ENCODE measurements around the gene OLFML2A. TPM values are rescaled to one million over a fixed set of nuclear protein-coding genes. Genes with fewer than 3 reads are reported as not detected.

The OLFML2A gene
- total and polyA plus RNA-seq, 2 donors from 2014 or later, result 5.1 to 12.2 TPM

DNA sequence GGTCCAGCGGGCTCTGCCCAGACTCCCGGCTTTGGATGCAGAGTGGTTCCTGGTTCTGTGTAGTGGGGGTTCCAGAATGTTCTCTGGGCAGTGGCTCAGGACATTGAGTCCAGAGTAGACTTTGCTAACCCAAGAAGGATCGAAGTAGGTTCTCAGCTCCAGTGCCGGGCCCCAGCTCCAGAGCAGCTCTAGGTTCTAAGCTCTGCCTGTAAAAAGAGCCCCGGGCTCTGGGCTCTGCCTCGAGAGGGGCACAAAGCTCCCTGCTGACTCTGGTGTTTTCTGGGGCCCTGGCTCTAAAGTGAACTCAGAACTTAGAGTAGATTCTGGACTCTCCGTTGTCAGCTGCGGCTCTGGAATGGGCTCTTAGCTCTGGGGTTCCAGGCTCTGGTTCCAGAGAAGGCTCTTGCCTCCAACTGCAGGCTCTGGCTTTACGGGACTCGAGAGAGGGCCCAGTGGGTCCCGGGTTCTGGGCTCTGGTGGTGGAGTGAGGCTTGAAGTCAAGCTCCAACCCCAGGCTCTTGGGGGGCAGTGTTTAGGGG, 76.7 kb downstream of the OLFML2A start:
- TF ChIP-seq, protein P1, sequence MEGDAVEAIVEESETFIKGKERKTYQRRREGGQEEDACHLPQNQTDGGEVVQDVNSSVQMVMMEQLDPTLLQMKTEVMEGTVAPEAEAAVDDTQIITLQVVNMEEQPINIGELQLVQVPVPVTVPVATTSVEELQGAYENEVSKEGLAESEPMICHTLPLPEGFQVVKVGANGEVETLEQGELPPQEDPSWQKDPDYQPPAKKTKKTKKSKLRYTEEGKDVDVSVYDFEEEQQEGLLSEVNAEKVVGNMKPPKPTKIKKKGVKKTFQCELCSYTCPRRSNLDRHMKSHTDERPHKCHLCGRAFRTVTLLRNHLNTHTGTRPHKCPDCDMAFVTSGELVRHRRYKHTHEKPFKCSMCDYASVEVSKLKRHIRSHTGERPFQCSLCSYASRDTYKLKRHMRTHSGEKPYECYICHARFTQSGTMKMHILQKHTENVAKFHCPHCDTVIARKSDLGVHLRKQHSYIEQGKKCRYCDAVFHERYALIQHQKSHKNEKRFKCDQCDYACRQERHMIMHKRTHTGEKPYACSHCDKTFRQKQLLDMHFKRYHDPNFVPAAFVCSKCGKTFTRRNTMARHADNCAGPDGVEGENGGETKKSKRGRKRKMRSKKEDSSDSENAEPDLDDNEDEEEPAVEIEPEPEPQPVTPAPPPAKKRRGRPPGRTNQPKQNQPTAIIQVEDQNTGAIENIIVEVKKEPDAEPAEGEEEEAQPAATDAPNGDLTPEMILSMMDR (IDR thresholded peaks at IDR 0.05; ENCODE audit: borderline replicate concordance, extremely low read depth, insufficient read depth), result no peak
- Histone ChIP-seq H3K27me3 (ENCODE audit: control insufficient read depth, insufficient read depth, low read length) (no peaks in the 10 kb centered on the region), H3K9ac (ENCODE audit: low read length in 3 of 3) (peak overlapping the region in 1 of 3 donors; percentile 37), H3K4me3 (ENCODE audit: low read length in 3 of 3) (peak overlapping the region in 1 of 3 donors; percentile 43), H3K36me3 (ENCODE audit: control insufficient read depth in 2 of 3, insufficient read depth in 3 of 3, low read length in 3 of 3) (peaks cover 0 to 13% (median 8%) of the 10 kb centered on the region in 3 donors), H3K27ac (ENCODE audit: low read depth in 2 of 2, low read length in 2 of 2) (no peak overlapping the region), H3K4me1 (ENCODE audit: control insufficient read depth in 2 of 3, insufficient read depth in 2 of 3, low read depth in 1 of 3, low read length in 3 of 3) (peaks cover 0 to 10% (median 0%) of the 10 kb centered on the region in 3 donors), H3K9me3 (ENCODE audit: control insufficient read depth in 2 of 3, insufficient read depth in 1 of 3, low read length in 3 of 3) (no peaks in the 10 kb centered on the region)
- FAIRE-seq (no peak), DNase-seq (no peak)
- intact Hi-C loops (cut with DNase I), result loop anchor here (5.0 kb wide), 1 partner anchor 76 kb away; the partner anchor contains the start of gene OLFML2A

DNA sequence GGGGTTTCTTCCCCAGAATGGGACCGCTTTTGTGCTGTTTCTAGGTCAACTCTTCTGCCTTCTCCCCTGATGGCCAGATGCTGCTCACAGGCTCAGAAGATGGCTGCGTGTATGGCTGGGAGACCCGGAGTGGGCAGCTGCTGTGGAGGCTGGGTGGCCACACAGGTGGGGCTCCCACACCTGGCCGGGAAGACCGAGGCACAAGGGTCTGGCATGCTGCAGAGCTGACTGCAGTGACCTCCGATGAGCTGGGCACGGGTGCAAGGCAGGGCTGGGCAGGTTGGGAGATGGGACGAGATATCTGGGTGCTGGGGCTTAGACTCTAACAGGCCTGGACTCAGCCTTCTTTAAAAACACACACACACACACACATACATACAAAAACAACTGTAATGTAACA, 77.2 kb downstream of the OLFML2A start:
- Histone ChIP-seq H3K9ac (ENCODE audit: low read length in 3 of 3) (no peak overlapping the region), H3K9me3 (ENCODE audit: control insufficient read depth in 2 of 3, insufficient read depth in 1 of 3, low read length in 3 of 3) (no peaks in the 10 kb centered on the region), H3K36me3 (ENCODE audit: control insufficient read depth in 2 of 3, insufficient read depth in 3 of 3, low read length in 3 of 3) (peaks cover under 1 to 18% (median 8%) of the 10 kb centered on the region in 3 donors), H3K27ac (ENCODE audit: low read depth in 2 of 2, low read length in 2 of 2) (no peak overlapping the region), H3K27me3 (ENCODE audit: control insufficient read depth, insufficient read depth, low read length) (no peaks in the 10 kb centered on the region), H3K4me3 (ENCODE audit: low read length in 3 of 3) (no peak overlapping the region), H3K4me1 (ENCODE audit: control insufficient read depth in 2 of 3, insufficient read depth in 2 of 3, low read depth in 1 of 3, low read length in 3 of 3) (peaks cover 0 to 10% (median 0%) of the 10 kb centered on the region in 3 donors)
- TF ChIP-seq, protein P1 (IDR thresholded peaks at IDR 0.05; ENCODE audit: borderline replicate concordance, extremely low read depth, insufficient read depth), result no peak
- intact Hi-C loops (cut with DNase I), result loop anchor here (5.0 kb wide), 1 partner anchor 77 kb away; the partner anchor contains the start of gene OLFML2A
- FAIRE-seq, result no peak
- no peak for DNase-seq

- FAIRE-seq (no peak), DNase-seq (no peak)
- Histone ChIP-seq H3K36me3 (ENCODE audit: control insufficient read depth in 2 of 3, insufficient read depth in 3 of 3, low read length in 3 of 3) (peaks cover 4 to 24% (median 11%) of the 10 kb centered on the region in 3 donors), H3K9ac (ENCODE audit: low read length in 3 of 3) (no peak overlapping the region), H3K4me3 (ENCODE audit: low read length in 3 of 3) (no peak overlapping the region), H3K4me1 (ENCODE audit: control insufficient read depth in 2 of 3, insufficient read depth in 2 of 3, low read depth in 1 of 3, low read length in 3 of 3) (peaks cover 0 to 10% (median 0%) of the 10 kb centered on the region in 3 donors), H3K9me3 (ENCODE audit: control insufficient read depth in 2 of 3, insufficient read depth in 1 of 3, low read length in 3 of 3) (no peaks in the 10 kb centered on the region), H3K27ac (ENCODE audit: low read depth in 2 of 2, low read length in 2 of 2) (no peak overlapping the region), H3K27me3 (ENCODE audit: control insufficient read depth, insufficient read depth, low read length) (no peaks in the 10 kb centered on the region)
- TF ChIP-seq, protein P1 (IDR thresholded peaks at IDR 0.05; ENCODE audit: borderline replicate concordance, extremely low read depth, insufficient read depth), result no peak
- intact Hi-C loops (cut with DNase I), result loop anchor here (5.0 kb wide), 1 partner anchor 78 kb away; the partner anchor contains the start of gene OLFML2A
Observed at GRCh38 chr9:124854822-124855221, 77.9 kb downstream of the OLFML2A start.

Measured in kidney (tissue), 14 donors.